ENCODE results near the gene PSMD9. TPM values are rescaled to one million over a fixed set of nuclear protein-coding genes. Genes with fewer than 3 reads are reported as not detected.

The PSMD9 gene
- total RNA-seq, 2 donors from 2014 or later = 41.4 to 50.9 TPM

- H3K4me3 Mint-ChIP-seq = no peak overlapping the region
- H3K27ac Mint-ChIP-seq = no peak overlapping the region
- WGBS, 2 experiments (ENCODE audit: insufficient coverage in 1 of 2, insufficient read length in 1 of 2) = 95 to 96% methylated on average over 4 of the region's 4 CpGs
- no peak overlapping the region for H3K4me3 ChIP-seq (ENCODE audit: low read length)
- H3K4me1 Mint-ChIP-seq = no peaks in the 10 kb centered on the region
- H3K27me3 Mint-ChIP-seq (ENCODE audit: insufficient read depth) = no peaks in the 10 kb centered on the region
- H3K9me3 Mint-ChIP-seq = no peaks in the 10 kb centered on the region
- no peaks in the 10 kb centered on the region for H3K27me3 ChIP-seq (ENCODE audit: control insufficient read depth, insufficient read depth, low read length, poor library complexity, severe bottlenecking)
- H3K27ac ChIP-seq (ENCODE audit: low read depth, low read length) = no peak overlapping the region
- no peak overlapping the region for H3K9ac ChIP-seq (ENCODE audit: extremely low read depth, low read length, poor library complexity, severe bottlenecking)
- no peaks in the 10 kb centered on the region for H3K9me3 ChIP-seq (ENCODE audit: control insufficient read depth, low read length)
- no peaks in the 10 kb centered on the region for H3K4me1 ChIP-seq (ENCODE audit: control insufficient read depth, insufficient read depth, low read length)
- H3K36me3 ChIP-seq (ENCODE audit: control insufficient read depth, insufficient read depth, low read length) = peaks cover 67% of the 10 kb centered on the region
- TF ChIP-seq CTCF (conservative IDR thresholded peaks at IDR 0.05) = no peak
- peaks cover 62% of the 10 kb centered on the region for H3K36me3 Mint-ChIP-seq (ENCODE audit: low read depth)
- no peak for DNase-seq
Observed at GRCh38 chr12:121905746-121906145, 17.2 kb downstream of the PSMD9 start.

DNA sequence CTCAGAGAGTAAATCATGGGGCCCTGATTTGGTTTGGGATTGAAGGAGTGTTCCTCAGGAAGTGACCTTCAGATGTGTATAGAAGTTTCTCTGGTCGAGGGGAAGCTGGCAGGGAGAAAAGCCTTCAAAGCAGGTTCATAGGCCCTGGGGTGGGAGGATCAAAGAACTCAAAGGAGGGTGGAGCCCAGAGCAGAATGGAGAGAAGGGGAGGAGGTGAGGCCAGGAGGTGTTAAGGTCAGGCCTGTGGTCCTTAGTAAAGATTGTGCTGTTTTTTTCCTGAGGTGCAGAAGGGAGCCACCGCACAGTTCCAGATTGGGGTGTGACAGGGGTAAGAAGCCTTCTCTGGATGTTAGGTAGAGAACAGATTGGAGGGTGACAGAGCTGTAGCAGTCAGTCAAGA lies 20.1 kb downstream of the PSMD9 start:
- no peaks in the 10 kb centered on the region for H3K4me1 Mint-ChIP-seq
- no peak overlapping the region for H3K4me3 Mint-ChIP-seq
- no peaks in the 10 kb centered on the region for H3K27me3 ChIP-seq (ENCODE audit: control insufficient read depth, insufficient read depth, low read length, poor library complexity, severe bottlenecking)
- WGBS, 2 experiments (ENCODE audit: insufficient coverage in 1 of 2, insufficient read length in 1 of 2) = 60 to 82% methylated on average over 1 to 2 of the region's 2 CpGs
- H3K9ac ChIP-seq (ENCODE audit: extremely low read depth, low read length, poor library complexity, severe bottlenecking) = no peak overlapping the region
- peak overlapping the region; percentile 66 for H3K27ac Mint-ChIP-seq
- peaks cover 52% of the 10 kb centered on the region for H3K36me3 Mint-ChIP-seq (ENCODE audit: low read depth)
- no peaks in the 10 kb centered on the region for H3K4me1 ChIP-seq (ENCODE audit: control insufficient read depth, insufficient read depth, low read length)
- DNase-seq = no peak
- no peaks in the 10 kb centered on the region for H3K9me3 ChIP-seq (ENCODE audit: control insufficient read depth, low read length)
- no peak overlapping the region for H3K4me3 ChIP-seq (ENCODE audit: low read length)
- no peak overlapping the region for H3K27ac ChIP-seq (ENCODE audit: low read depth, low read length)
- no peak for TF ChIP-seq CTCF (conservative IDR thresholded peaks at IDR 0.05)
- peaks cover 55% of the 10 kb centered on the region for H3K36me3 ChIP-seq (ENCODE audit: control insufficient read depth, insufficient read depth, low read length)
- no peaks in the 10 kb centered on the region for H3K9me3 Mint-ChIP-seq
- no peaks in the 10 kb centered on the region for H3K27me3 Mint-ChIP-seq (ENCODE audit: insufficient read depth)

DNA sequence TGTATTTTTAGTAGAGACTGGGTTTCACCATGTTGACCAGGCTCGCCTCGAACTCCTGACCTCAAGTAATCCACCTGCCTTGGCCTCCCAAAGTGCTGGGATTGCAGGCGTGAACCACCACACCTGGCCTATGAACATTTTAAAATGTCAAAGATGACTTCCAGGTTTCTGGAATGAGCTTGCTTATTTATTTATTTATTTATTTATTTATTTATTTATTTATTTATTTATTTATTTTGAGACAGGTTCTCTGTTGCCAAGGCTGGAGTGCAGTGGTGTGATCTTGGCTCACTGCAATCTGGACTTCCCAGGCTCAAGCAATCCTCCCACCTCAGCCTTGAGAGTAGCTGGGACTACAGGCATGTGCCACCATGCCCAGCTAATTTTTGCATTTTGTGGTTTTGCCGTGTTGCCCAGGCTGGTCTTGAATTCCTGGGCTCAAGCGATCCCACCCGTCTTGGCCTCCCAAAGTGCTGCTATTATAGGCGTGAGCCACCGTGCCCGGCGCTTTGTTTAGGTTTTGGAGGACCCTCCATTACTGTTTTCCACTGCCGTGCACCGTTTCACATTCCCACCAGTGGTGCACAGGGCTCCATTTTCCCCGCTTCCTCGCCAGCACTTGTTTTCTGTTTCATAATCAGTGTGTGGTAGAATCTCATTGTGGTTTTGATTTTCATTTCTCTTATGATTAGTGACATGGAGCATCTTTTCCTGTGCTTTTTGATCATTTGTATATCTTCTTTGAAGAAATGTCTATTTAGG lies 23.4 kb downstream of the PSMD9 start:
- peak; percentile 36 for DNase-seq
- Mint-ChIP-seq H3K27me3 (ENCODE audit: insufficient read depth) (no peaks in the 10 kb centered on the region), H3K27ac (no peak overlapping the region), H3K4me3 (no peak overlapping the region), H3K9me3 (no peaks in the 10 kb centered on the region), H3K4me1 (peaks cover 2% of the 10 kb centered on the region), H3K36me3 (ENCODE audit: low read depth) (peaks cover 47% of the 10 kb centered on the region)
- Histone ChIP-seq H3K4me3 (ENCODE audit: low read length) (no peak overlapping the region), H3K4me1 (ENCODE audit: control insufficient read depth, insufficient read depth, low read length) (no peaks in the 10 kb centered on the region), H3K9me3 (ENCODE audit: control insufficient read depth, low read length) (no peaks in the 10 kb centered on the region), H3K27me3 (ENCODE audit: control insufficient read depth, insufficient read depth, low read length, poor library complexity, severe bottlenecking) (no peaks in the 10 kb centered on the region), H3K36me3 (ENCODE audit: control insufficient read depth, insufficient read depth, low read length) (peaks cover 62% of the 10 kb centered on the region), H3K27ac (ENCODE audit: low read depth, low read length) (no peak overlapping the region), H3K9ac (ENCODE audit: extremely low read depth, low read length, poor library complexity, severe bottlenecking) (no peak overlapping the region)
- TF ChIP-seq CTCF (conservative IDR thresholded peaks at IDR 0.05) = no peak
- WGBS, 2 experiments (ENCODE audit: insufficient coverage in 1 of 2, insufficient read length in 1 of 2) = 90 to 97% methylated on average over 13 to 14 of the region's 14 CpGs

Data from endodermal cell (in vitro differentiated cells).